Cortex of kidney (tissue), 1 donor: ENCODE measurements around the gene ITGB8.

ENCODE experiments used
- DNase-seq: peaks from one replicate; lab custom pipeline; 2025; lab: John Stamatoyannopoulos, UW

The ITGB8 gene

DNA sequence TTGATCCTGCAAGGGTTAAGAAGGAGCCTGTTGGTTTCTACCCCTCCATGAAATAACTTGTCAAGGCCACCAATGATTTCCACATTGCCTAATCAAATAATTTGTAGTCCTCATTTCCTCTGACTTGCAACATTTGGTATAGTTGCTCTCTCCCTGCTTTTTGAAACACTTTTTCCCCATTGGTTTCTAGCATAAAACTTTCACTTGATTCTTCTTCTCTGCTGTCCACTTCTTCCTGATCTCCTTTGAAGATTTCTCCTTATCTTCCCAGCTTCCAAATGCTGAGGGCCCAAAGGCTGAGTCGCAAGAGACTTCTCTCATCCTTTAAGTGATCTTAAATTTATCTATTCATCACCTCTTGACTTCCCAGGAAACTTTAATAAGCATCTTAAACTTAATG lies 134.2 kb downstream of the ITGB8 start:
- DNase-seq = no peak
